Purkinje cell (primary cell): Measurements from ENCODE around the gene NUDT4B. TPM values are rescaled to one million over a fixed set of nuclear protein-coding genes. Genes with fewer than 3 reads are reported as not detected.

ENCODE experiments used
- polyA plus RNA-seq: library from polyadenylated mRNA; unstranded; fragments of >200 nt; fragmentation: Nextera tagmentation; gene quantifications from 2 replicates; pipeline ENCODE4 v1.2.1, GENCODE V29; 2014

NUDT4B gene
- polyA plus RNA-seq, result not detected in 2 replicates

GRCh38 chr1:148748563-148749334, at the start of gene NUDT4B:
NUDT4B (plus strand) TSS chr1:148748774; CDS start chr1:148748953, 179 bp downstream.

Other genes with a start within 250 kb of the NUDT4B start
- 14.2 and 17.9 TPM in 2 replicates for gene NBPF14, start 152.8 kb upstream of the NUDT4B start, polyA plus RNA-seq
- 194 and 217 TPM in 2 replicates for gene PDE4DIP, start 95.7 kb downstream of the NUDT4B start, polyA plus RNA-seq